ENCODE data around the gene RPL36. TPM values are rescaled to one million over a fixed set of nuclear protein-coding genes. Genes with fewer than 3 reads are reported as not detected.

RPL36 gene
- total RNA-seq, 1 donor from 2014 or later, result 1,717 TPM

DNA sequence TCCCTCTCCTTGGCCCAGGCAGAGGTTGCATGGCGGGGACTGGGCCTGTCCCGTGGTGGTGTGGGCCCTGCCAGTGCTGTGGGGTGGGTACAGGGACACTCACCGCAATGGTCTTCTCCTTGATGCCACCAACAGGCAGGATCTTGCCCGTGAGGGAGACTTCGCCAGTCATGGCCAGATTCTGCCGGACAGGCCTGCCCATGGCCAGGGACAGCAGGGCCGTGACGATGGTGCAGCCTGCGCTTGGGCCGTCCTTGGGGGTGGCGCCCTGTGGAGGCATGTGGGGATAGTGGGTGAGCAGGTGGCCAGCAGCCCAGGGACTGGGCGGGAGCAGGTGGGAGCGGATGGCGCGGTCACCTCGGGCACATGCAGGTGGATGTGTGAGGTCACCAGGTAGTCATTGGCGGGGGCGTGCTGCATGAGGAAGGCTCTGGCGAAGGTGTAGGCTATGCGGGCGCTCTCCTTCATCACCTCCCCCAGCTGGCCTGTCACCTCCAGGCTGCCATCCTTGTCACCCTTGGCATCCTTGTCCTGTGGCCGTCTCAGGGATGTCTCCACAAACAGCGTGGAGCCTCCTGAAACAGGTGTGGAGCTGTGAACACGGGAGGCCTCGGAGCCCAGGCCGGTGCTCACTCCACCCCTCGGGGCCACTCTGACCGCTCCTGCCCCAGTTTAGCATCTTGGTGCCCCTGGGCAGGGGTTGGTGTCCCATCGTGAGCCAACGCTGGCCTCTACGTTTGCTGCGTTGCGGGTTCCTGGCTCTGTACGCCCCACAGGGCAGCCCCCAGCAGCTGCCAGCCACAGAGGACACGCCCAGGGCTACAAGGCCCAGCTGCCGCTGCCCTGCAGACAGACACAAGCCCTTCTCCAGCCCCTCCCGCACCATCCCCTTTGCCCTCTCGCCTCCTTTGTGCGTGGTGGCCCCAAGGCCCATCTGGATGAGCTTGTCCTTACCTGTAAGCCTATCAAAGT lies 3.4 kb downstream of the RPL36 start:
- DNase-seq (ENCODE audit: low read depth), result no peak
- peaks cover 4% of the 10 kb centered on the region for H3K36me3 ChIP-seq (ENCODE audit: control insufficient read depth, insufficient read depth, low read length)

DNA sequence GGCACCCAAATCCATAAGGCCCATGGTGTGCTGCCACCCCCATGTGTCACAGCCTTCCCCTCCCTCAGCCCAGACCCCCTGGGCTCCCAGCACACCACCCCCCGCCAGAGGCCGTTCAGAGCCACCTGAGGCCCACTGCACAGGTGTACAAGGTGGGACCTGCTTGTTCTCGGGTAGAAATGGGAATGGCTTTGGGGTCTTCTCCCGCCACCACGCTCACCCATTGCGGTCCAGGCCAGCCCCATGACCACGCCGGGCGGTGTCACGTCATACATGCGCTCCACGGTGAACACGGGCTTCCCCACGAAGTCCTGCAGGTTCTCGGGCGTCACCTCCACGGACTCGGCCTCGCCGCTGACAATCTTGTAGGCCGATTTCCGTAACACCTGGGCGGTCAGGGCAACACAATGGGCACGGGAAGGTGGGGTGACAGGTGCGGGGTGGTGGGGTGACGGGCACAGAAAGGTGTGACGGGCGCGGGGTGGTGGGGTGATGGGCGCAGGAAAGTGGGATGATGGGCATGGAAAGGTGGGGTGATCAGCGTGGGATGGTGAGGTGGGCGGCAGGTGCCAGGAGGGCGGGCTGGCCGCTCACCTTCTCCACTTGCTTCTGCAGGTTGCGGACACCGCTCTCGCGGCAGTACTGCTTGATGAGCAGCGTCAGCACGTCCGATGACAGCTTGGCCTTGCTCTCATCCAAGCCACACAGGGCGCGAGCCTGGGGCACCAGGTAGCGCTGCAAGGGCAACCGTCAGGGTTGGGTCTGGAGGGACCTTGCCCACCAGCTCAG lies 4.3 kb downstream of the RPL36 start:
- Histone ChIP-seq H3K36me3 (ENCODE audit: control insufficient read depth, insufficient read depth, low read length) (peaks cover 4% of the 10 kb centered on the region), H3K27me3 (ENCODE audit: control insufficient read depth, insufficient read depth, low read length) (no peaks in the 10 kb centered on the region), H3K4me3 (ENCODE audit: low read depth, low read length) (no peak overlapping the region)
- TF ChIP-seq, protein P1, sequence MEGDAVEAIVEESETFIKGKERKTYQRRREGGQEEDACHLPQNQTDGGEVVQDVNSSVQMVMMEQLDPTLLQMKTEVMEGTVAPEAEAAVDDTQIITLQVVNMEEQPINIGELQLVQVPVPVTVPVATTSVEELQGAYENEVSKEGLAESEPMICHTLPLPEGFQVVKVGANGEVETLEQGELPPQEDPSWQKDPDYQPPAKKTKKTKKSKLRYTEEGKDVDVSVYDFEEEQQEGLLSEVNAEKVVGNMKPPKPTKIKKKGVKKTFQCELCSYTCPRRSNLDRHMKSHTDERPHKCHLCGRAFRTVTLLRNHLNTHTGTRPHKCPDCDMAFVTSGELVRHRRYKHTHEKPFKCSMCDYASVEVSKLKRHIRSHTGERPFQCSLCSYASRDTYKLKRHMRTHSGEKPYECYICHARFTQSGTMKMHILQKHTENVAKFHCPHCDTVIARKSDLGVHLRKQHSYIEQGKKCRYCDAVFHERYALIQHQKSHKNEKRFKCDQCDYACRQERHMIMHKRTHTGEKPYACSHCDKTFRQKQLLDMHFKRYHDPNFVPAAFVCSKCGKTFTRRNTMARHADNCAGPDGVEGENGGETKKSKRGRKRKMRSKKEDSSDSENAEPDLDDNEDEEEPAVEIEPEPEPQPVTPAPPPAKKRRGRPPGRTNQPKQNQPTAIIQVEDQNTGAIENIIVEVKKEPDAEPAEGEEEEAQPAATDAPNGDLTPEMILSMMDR (IDR thresholded peaks at IDR 0.05; ENCODE audit: insufficient read depth, low read length, poor library complexity, severe bottlenecking), result no peak
- no peak for DNase-seq (ENCODE audit: low read depth)

More for the DNA sequence above, 3.4 kb downstream of the RPL36 start:
- Histone ChIP-seq H3K4me3 (ENCODE audit: low read depth, low read length) (no peak overlapping the region), H3K27me3 (ENCODE audit: control insufficient read depth, insufficient read depth, low read length) (no peaks in the 10 kb centered on the region)
- TF ChIP-seq, protein P1 (IDR thresholded peaks at IDR 0.05; ENCODE audit: insufficient read depth, low read length, poor library complexity, severe bottlenecking), result no peak

DNA sequence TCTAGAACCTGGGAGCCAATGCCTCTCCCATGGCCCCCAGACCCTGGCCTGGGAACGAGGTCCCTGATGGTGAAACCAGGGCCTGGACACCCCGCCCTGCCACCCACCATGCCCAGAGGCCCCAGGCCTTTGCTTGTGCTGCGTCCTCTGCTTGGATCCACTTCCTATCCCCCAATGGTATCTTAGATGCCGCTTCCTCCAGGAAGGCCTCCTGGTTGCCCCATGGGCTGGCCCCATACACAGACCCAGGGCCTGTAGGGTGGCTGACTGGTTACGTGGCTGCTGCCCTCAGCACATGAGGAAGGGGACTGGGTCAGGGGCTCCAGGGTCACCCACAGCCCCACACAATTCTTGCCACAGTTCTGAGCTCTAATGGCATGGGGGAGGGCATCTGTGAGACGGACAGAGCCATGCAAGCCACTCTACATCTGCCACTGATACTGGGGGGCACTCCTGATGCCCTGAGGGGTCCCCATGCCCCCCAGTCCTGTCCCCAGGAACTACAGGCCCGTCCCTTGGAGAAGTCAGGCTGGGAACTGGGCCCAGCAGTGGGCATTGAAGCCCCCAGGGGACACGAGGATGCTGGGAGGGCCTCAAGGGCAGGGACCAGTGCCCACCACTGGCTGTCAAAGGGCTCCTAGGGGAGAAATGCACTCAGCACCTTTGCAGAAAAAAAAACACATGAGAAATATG lies 5.0 kb downstream of the RPL36 start:
- DNase-seq (ENCODE audit: low read depth), result no peak
- Histone ChIP-seq H3K27me3 (ENCODE audit: control insufficient read depth, insufficient read depth, low read length) (no peaks in the 10 kb centered on the region), H3K36me3 (ENCODE audit: control insufficient read depth, insufficient read depth, low read length) (peaks cover 4% of the 10 kb centered on the region), H3K4me3 (ENCODE audit: low read depth, low read length) (no peak overlapping the region)
- TF ChIP-seq, protein P1 (IDR thresholded peaks at IDR 0.05; ENCODE audit: insufficient read depth, low read length, poor library complexity, severe bottlenecking), result no peak

DNA sequence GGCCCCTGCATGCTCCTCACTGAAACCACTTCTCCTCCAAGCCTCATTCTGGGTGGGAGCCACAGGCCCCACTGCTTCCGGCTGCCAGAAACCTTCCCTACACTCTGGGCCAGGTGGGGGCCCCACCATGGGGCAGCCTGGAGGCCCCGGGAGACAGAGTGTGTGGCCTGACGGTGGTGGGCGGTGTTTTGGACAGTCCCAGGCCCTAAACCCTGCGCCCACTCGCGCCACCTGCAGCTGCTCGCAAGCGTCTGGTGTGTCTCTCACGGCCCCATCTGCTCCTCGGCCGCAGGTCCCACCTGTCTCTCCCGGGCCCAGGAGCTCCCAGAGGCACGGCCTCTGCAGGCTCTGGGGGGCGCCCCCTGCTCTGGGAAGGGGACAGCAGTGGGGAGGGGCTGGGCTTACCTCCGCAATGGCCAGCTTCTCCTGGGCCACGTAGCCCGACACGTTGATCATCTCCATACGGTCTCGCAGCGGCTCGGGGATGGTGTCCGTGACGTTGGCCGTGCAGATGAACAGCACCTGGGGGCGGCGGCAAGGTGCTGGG lies 5.6 kb downstream of the RPL36 start:
- Histone ChIP-seq H3K36me3 (ENCODE audit: control insufficient read depth, insufficient read depth, low read length) (peaks cover 5% of the 10 kb centered on the region), H3K27me3 (ENCODE audit: control insufficient read depth, insufficient read depth, low read length) (no peaks in the 10 kb centered on the region), H3K4me3 (ENCODE audit: low read depth, low read length) (no peak overlapping the region)
- DNase-seq (ENCODE audit: low read depth), result no peak
- TF ChIP-seq, protein P1 (IDR thresholded peaks at IDR 0.05; ENCODE audit: insufficient read depth, low read length, poor library complexity, severe bottlenecking), result no peak

DNA sequence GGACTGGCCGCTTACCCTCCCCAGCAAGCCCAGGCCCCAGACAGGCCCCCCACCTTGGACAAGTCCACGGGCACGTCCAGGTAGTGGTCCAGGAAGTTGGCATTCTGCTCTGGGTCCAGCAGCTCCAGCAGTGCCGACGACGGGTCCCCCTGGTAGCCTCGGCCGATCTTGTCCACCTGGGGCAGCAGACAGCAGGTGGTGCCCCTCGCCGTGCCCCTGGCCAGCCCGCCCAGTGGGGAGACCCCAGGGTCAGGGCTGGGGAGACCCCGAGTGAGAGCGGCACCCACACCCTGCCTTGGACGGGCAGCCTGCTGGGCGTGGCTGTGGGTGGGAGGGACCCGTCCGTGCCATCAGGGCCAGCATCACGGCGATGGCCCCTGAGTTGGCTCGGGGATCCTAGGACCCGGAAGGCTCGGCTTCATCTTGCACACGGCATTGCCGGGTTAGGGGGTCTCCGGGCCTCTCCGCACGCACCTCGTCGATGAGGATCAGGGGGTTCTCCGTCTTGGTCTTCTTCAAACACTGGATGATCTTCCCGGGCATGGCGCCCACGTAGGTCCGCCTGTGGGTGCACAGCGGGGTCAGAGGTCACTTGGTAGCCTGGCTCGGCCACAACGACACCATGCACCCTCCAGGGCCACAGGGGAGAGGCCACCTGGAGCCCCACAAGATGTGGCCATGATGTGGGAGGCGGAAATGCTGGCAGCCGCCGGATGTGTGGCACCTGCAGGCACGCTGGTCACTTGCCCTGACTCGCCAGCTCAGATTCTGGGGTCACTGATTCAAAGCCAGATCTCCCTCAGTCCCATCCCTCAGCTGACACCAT lies 6.3 kb downstream of the RPL36 start:
- no peaks in the 10 kb centered on the region for H3K27me3 ChIP-seq (ENCODE audit: control insufficient read depth, insufficient read depth, low read length)
- peaks cover 6% of the 10 kb centered on the region for H3K36me3 ChIP-seq (ENCODE audit: control insufficient read depth, insufficient read depth, low read length)
- TF ChIP-seq, protein P1 (IDR thresholded peaks at IDR 0.05; ENCODE audit: insufficient read depth, low read length, poor library complexity, severe bottlenecking), result no peak
- no peak overlapping the region for H3K4me3 ChIP-seq (ENCODE audit: low read depth, low read length)
- DNase-seq (ENCODE audit: low read depth), result no peak

Measured in kidney epithelial cell (primary cell).